ENCODE results near the gene STK24.

GRCh38 chr13:98411617-98412265 lies 165.2 kb downstream of the STK24 start:
- TF ChIP-seq ETV6 (conservative IDR thresholded peaks at IDR 0.05 in 1 of 2, IDR thresholded peaks at IDR 0.05 in 1 of 2; ENCODE audit: borderline replicate concordance in 1 of 2, low read depth in 1 of 2) (no peak), POLR2A (IDR thresholded peaks at IDR 0.05; ENCODE audit: low read depth, low read length) (no peak), CHD2 (IDR thresholded peaks at IDR 0.05; ENCODE audit: borderline replicate concordance, low read depth, low read length) (no peak), ZBTB33 (IDR thresholded peaks at IDR 0.05) (no peak), YY1 (IDR thresholded peaks at IDR 0.05; ENCODE audit: low read depth, low read length) (no peak), SRF (IDR thresholded peaks at IDR 0.05; ENCODE audit: low read depth in 2 of 2, low read length in 2 of 2) (no peak), CBX5 (IDR thresholded peaks at IDR 0.05; ENCODE audit: low read depth) (no peak), CTCF (IDR thresholded peaks at IDR 0.05 in 2 of 3, conservative IDR thresholded peaks at IDR 0.05 in 1 of 3; ENCODE audit: control insufficient read depth in 2 of 3, extremely low read depth in 1 of 3, insufficient read depth in 1 of 3, low read depth in 3 of 3, low read length in 3 of 3) (no peak), POLR2AphosphoS5 (IDR thresholded peaks at IDR 0.05; ENCODE audit: low read length) (no peak), ZSCAN29 (IDR thresholded peaks at IDR 0.05) (no peak), E2F4 (IDR thresholded peaks at IDR 0.05; ENCODE audit: low read depth, low read length) (no peak)
